T-helper 2 cell (primary cell): ENCODE measurements around the gene ADM2.

Experiments used
- DNase-seq, 5 experiments: peaks; one replicate each; pipeline versions ENCODE4 v3.0.0 to v3.0.0-alpha.2; 2012 to 2022

ADM2 gene

DNA sequence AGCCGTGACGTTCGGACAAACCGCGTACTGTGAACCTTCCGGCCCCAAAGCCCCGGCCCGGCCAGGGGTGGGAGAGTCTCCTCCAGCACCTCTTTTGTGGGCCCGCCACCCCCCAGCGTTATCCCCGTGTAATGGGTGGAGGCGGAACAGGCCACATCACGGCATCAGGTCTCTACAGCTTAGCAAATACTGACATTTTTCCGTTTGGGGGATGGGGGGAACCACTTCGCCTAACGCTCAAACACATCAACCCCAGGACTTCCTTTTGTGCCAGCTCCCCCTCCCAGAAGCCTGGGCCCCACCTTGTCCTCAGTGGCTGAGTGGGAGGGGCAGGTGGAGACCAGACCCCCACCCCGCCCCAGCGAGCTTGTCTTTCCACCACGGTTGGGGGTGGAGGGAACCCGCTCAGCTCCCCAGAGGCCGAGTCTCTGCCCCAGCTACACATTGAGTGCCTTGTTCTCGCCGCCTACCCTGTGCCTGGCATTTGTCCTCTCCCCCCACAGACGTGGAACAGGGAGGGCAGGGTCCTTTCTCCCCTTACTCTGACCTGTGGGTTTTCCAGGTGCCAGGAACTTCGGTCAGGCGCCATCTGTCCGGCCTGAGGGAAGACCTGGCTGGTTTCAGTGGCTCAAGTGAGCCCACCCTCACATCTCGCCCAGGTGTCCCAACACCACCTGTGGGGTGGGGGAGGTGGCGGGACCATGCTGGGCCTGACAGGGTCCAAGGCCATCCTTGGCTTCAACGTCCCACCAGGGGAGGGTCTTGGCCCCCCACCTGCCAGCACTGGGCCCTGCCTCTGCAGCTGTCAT lies 36.1 kb upstream of the ADM2 start:
- DNase-seq = peak in 2 of 5 experiments; percentile 25 to 66

DNA sequence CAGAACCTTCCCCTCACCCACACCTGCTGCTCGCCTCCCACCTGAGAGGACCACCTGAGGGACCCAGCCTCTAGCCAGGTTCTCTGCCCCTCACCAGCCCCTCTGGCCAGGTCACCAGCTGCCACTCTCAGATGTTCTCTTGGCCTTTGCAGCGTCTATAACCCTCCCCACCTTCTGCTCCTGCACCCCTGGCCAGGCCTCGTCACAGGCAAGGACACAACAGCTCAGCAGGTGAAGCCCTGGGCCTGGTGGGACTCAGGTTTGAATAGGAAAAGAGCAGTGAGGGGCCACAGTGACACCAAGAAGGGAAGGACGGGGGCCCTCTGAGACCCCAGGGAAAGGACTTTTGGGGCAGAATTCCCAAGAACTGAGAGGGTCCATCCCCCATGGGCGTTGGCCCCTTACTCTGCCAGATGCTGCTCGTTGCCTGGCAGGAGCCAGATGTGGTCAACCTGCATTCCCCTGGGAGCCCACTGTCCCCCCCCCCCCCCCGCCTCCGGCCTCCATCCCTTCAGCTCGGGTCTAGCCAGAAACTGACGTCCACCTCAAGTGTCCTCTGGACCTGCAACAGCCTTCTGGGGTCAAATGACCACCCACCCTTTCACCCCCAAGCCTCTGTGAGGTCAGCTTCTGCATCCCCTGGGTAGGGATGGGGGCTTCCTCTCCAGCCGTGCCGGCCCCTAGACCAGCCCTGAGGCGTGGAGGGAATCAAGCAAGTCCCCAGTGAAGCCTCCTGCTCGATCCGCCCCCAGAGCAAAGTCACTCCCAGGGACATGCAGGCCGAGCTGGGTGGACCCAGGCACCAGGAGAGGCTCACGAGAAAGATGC lies 35.2 kb upstream of the ADM2 start:
- no peak for DNase-seq

DNA sequence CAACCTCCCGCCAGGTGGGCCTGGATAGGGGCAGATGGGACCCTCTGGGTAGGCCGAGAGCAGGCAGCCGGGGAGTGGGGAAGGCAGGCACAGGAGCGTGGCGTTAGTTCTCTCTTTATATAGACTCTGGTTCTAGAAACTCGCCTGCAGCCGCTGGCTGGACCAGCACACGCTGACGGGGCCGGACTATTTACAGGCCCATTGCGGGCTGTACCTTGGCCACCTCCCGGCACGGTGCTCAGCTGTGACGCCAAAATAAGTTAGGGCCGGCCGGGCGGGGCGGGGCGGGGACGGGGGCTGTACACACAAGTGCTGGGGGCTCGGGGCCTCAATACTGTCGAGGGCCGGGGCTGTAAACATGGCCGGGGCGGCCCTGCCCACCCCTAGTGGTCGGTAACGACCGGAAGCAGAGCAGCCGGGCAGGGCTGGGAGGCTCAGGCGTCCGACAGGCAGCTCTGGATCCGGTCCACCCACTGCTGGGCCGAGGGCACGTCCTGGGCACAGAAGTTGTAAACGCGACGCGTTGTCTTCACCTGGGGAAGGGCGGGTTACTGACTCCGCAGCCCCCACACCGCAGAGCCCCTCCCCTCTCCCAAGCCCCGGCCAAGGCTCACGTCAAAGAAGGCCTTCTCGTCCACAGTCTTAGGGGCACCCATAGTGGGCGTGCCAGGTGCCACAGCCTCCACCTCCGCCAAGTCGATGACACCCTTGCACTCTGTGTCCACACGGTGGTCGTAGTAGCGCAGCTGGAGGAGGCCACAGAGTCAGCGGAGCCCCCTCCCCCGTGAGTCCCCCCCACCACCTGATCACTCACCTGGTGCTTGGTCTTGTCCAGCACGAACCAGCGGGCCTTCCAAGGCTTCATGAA lies 34.4 kb upstream of the ADM2 start:
- DNase-seq = no peak

DNA sequence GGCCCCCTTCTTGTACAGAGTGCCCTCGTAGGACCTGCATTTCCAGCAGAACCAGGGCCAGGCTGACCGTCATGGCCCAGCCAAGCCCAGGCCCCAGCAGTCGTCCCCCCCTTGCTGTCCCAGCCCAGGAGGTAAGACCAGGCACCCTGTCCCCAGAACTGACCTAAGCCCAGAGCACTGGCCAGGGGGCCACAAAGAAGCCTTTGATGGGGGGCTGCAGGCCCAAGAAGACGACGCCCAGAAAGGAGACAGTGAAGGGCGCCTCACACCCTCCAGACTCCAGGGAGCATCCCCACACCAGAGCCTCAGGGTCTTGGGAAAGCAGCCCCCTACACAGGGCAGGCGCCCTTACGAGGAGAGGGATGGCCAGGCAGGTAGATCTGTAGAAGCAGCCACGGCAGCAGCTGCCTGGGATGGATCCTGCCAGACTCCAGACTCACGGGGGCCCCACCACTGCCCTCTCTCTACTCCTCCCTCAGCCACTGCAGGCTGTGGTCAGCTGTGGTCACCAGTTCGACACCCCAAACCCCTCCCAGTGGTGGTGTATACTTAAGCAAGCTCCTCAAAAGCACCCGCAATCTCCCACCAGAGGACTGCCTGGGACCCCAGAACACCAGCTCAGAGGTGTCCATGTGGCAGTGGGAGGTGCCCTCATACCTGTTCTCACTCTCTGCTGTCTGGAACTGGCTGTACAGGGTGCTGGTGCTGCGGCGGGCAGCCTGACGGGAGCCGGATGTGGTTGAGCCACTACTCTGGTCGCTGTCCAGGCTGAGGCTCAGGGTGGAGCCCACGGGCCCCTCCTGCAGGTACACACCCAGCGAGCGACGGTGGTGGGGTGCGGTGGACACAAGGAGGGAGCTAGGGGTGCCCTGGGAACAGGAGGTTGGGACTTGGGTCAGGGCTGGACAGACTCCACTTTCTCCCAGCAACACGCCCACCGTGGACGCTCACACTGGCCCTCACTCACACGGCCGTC lies 33.5 kb upstream of the ADM2 start:
- DNase-seq = no peak

DNA sequence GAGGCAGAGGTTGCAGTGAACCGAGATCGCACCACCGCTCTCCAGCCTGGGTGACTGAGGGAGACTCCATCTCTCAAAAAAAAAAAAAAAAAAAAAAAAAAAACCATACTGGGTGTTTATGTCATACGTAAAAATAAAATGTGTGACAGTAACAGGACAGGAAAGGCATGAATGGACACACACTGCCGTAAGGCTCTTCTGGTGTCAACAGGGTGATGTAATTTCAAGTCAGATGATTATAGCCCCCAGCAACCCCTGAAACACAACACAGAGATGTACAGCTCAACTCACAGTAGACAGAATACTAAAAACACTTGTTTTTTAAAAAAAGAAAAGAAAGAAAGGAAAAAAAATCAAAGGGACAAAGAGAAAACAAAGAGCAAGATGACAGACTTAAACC lies 28.7 kb upstream of the ADM2 start:
- no peak for DNase-seq

DNA sequence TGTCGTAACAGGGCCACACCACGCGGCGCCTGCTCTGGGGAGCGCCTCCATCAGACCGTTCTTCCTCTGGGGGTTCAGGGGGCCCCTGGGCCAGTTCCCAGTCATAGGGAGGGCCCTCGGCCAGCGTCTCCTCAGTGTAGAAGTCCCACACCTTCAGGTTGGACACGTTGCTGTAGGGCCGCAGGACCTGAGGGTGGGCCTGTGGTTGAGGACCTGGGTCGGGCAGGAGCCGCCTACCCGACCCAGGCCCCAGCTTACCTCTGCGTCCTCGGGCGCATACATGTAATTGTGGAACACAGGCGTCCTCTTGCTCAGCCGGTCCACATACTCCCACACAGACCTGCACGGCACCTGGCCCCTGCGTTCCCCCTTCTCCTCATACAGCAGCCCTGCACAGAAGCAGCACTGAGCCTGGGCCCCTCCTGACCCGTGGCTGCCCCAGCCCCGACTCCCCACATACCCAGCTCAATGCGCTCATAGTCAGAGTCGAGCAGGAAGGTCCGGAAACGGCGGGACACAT lies 26.7 kb upstream of the ADM2 start:
- DNase-seq = no peak

DNA sequence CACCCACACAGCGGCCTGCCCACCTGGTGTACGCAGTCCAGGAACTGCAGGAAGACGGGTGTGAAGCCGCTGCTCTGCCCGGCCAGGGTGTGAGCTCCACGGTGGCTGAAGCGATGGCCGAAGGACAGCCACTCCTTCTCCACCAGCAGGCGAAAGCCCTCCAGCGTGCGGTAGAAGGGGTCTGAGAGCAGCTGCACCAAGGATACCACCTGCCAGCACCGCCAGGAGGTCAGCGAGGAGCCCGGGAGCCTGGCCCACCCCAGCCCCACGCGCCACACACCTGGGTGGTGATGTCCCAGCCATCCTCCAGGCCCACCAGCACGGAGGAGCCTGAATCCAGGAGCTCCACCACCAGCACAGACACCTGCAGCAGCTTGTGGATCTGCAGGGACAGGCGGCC lies 26.1 kb upstream of the ADM2 start:
- no peak for DNase-seq

DNA sequence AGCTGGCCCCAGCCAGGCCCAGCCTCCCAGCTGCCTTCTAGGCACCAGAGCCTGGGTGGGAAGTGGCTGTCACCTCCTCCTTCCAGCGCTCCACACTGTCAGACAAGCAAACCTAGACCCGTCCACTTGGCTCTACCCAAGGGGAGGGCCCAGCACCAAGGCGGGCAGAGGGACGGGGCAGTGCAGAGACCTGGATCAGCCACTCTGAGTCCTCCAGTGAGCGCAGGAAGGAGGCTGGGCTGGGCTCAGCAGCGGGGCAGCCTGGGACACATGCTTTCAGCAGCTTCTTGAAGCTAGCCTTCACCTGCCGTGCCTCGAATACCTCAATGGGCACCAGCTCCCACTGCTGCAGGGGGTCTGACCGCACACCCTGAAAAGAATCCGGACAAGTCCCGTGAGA lies 25.3 kb upstream of the ADM2 start:
- no peak for DNase-seq

DNA sequence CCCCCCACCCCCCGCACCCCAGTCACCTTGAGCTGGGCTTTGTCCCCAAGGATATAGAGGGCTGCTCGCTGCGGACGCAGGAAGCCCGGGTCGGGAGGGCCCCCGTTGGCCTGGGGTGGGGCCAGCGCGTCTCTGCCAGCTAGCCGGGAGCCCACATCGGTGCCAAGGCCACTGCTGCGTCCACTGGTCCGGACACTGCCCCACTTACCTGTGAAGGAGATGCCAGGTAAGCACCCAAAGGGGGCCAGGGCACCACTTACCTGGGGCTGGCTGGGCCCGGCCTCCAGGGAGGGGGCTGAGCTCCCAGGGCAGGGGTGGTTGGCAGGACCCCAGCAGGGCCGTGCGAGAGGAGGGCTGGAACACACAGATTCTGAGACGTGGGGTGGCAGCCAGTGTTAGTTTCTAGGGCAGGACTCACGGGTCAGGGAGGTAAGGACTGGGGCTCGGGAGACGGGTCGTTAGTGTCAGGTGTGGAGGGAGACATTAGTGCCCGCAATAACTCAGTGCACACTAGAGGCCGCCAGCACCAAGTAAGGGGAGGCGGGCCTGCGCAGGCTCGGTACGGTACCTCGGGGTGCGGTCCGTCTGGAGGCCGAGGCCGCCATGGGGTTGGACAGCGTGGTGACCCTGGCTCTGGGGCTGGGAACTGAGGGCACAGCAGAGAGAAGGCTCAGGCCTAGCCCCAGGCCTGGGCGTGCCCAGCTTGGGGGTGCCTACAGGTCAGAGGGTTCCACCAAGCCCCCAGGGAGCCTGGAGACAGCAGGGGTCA lies 24.7 kb upstream of the ADM2 start:
- no peak for DNase-seq

DNA sequence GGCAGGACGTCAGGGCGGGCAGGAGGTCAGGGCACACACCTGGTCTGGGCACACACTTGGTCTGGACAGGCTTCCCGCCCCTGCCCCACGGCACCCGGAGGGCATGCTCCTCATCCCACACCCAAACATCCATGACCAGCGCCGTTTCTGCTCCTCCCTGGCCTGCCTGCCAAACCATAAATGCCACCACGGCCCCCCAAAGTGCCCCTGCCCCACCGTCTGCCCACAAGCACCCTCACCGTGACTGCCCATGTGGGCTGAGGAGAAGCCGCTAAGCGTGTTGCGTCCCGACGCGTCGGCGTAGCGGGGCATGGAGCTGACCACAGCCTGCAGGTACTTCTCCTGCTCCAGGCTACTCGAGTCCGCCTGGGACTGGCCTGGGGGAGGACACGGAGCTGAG lies 22.3 kb upstream of the ADM2 start:
- DNase-seq = no peak

DNA sequence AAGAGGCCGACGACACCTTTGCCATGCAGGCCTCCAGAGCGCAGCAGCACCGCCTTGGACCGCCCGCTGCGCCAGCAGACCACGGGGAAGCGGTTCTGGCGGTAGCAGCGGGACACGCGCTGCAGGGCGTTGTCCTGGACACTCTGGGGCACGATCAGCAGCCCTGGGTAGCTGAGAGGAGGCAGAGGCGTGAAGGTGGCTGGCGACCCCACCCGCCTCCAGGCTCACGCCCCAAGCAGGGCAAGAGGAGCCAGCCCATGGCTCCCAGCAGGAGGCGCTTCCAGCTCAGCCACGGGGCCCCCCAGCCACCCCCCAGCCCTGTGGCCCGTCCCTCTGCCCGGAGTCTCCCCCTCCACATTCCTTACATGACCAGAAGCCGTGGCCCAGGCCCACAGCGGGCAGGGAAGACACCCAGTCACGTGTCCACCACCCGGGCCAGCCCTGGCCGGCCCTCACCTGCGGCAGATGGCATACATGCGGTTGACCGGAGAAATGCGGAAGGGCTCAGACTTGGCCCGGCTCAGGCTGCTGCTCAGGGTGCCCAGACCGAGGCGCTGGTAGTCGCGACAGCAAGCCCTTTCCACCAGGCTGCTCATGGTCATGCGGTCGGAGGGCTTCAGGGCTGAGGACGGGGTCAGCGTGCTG lies 21.7 kb upstream of the ADM2 start:
- DNase-seq = no peak

DNA sequence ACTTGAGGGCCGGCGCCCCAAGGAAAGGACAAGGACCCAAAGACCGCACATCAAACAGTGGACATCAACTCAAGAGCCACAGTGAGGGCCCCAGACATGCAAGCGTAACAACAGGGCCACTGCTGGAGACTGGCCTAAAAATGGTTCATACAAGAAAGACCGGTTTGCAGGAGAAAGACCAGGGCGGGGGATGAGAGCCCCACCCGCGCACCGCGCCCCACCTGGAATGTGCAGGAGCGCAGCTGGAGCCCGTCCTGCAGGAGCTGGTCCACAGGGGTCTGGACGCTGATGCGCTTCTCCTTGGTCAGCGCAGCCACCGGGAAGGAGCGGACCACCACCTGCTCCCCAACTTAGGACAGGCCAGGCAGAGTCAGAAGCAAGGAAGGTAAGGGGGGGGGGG lies 20.4 kb upstream of the ADM2 start:
- no peak for DNase-seq

DNA sequence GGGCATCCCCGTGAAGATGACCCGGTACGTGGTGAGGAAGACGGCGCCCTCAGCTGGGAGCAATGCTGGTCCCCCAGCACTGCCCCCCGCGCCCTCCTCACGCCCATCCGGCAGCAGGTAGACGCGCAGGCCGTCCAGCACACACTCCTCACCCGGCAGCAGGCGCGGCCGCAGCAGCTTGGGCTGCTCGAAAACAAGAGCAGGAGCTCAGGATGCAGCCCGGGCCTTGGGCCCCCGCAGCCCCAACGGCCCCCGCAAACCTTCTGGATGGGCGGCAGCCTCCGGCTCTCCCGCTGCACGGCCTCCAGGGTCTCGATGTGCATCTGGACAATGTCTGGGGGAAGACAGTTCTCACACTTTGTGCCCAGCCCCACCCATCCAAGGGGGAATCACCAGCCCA lies 19.8 kb upstream of the ADM2 start:
- no peak for DNase-seq

DNA sequence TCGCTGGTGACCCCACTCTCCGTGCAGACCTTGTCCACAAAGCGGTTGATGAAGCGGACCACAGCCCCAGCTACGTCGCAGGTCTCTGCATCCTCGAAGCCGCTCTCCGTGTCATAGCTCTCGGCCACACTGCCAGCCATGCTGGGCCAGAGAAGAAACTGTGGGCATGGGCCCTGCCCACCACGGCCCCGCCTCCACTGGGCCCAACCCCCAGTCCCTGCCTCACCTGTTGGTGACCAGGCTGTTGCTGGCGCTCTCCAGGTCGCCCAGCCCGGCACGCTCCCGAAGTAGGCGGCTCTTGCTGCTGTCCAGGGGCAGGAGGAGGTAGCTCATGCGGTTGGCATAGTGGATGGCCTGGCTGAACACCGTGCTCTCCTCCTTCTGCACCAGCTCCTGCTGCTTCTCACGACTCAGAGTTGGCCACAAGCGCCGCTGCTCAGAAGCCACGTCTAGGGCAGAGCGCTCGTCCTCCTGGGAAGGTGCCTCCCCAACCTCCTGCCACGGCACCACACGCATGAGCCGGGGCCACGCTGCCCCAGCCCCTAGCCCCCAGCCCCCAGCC lies 19.3 kb upstream of the ADM2 start:
- no peak for DNase-seq

DNA sequence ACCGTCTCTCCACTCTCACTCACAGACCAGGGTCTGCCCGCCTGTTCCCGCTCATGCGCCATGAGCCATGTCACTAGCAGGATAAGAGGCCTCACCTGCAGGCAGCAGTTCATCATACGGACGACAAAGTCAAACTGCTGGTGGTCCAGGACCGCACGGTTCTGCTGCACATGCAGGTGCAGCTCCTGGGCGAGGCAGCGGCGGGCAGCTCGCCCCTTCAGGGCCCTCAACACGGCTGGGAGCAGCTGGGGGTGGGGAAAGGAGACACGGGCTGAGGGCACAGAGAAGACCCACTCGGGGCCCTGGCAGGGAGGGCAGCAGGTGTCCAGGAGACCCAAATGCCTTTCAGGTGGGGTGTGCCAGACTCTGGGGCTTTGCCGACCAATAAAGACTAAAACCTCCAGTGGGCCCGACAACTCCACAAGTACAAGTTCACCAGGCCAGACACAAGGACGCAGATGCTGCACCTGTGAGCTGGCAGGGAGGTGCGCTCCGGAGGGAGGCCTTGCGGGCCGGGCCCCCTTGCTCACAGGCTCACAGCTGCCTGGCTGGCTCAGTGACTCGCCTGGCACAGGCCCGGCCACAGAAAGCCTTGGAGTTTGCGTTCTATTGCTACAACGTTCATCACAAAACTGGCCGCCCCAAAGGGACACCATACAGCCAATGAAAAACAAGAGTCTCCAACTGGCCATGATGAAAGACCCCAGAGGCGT lies 18.0 kb upstream of the ADM2 start:
- DNase-seq = no peak

DNA sequence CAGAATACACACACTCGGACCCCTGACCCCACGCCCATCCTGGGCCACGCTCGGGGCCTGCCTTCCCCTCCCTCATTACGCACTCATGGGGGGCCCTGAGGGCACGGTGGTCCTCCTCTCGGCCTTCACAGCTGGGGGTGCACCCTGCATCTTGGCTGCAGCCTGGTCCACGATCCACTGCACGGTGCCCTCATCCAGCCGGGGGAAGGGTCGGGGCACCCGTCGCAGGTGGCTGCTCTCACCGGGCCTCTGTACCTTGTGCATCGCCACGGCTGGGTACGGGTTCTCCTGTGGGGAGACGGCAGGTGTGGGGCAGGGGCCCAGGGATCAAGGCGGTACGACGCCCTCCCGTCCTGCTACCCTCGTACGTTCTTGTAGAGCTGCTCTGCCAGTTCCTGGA lies 16.9 kb upstream of the ADM2 start:
- DNase-seq = no peak

DNA sequence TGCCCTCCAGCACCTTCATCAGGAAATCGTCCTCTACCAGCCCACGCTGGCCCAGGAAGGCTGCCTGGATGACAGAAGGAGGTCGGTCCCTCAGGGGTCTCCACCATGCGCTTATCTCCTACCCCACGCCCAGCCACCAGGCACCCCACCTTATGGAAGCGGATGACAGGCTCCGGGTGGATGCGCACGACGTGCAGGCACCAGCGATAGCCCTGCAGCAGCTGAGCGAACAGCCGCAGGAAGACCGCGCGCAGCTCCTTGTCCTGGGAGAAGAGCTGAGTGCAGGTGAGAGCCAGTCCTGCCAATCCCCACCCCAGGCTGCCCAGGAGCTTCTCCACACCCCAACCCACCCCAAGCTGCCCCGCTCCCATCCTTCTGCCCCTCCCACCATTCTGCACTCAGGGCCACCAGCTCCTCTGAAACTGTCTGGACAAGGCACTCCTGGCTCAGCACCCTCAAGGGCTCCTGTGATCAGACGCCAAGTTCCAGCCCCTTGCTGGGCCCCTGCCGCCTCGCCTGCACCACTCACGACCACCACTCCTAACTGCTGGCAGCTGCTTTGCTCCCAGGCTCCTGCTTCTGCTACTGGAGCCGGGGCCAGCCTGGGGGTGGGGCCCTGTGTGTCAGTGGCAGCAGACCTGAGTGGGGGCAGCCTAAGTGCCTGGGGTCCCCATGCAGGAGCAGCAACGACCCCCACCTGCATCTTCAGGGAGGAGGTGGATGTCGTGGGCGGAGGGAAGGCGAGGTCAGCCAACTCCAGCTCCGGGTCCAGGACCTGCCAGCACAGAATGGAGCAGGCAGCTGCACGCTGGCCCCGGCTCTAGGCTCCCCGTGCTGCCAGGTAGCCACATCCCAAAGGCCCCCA lies 16.0 kb upstream of the ADM2 start:
- DNase-seq = no peak

DNA sequence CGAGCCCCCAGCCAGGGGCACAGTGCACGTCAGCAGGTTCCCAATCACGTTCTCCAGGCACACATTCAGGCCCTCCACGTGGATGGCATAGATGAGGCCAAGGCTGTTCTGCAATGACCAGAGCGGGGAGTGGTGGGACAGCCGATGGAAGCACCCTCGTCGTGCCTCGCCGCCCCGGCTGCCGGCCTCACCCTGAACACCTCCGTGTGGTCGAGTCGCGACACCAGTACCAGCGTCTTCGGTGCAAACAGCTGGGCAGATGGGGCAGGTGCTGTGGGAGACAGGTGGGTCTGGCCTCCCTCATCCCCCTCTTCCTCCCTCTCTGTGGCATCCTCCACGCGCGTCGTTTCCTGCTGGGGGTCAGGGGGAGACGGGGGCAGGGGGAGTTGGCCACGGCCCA lies 14.0 kb upstream of the ADM2 start:
- DNase-seq = no peak
